GM19099 (cell line): ENCODE results near the gene TYRO3.

Experiments
- POLR2A ChIP-seq: IDR thresholded peaks from 3 replicates; pipeline ENCODE4 v1.6.1; 2011; ENCODE audit warnings: low read depth; ENCODE audit not compliant: insufficient read length; ENCODE audit errors: extremely low read depth

The TYRO3 gene

GRCh38 chr15:41564960-41565502 is 6.0 kb downstream of the TYRO3 start:
- TF ChIP-seq POLR2A = no peak

DNA sequence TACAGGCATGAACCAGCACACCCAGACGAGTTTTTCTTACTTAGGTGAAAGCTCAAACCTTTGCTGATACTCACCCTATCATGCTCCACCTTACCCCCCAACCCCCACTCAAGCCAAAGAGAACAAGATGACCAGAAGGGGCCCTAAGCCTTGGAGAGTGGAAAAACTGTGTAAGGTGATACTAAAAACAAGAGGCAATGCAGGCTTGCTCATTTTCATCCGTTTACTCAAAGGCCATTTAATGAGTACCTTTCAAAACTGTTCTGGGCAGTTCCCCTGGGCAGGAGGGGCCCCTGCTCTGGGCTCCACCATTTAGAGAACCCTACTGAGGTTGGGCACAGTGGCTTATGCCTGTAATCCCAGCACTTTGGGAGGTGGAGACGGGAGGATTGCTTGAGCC is 6.7 kb downstream of the TYRO3 start:
- TF ChIP-seq POLR2A = no peak

- no peak for TF ChIP-seq POLR2A
Observed at GRCh38 chr15:41566121-41566885, 7.3 kb downstream of the TYRO3 start.

- TF ChIP-seq POLR2A = no peak
Observed at GRCh38 chr15:41567261-41567660, 8.2 kb downstream of the TYRO3 start.

- no peak for TF ChIP-seq POLR2A
Observed at GRCh38 chr15:41567862-41568261, 8.8 kb downstream of the TYRO3 start.

GRCh38 chr15:41568350-41569017 is 9.5 kb downstream of the TYRO3 start:
- no peak for TF ChIP-seq POLR2A

- no peak for TF ChIP-seq POLR2A
Observed at GRCh38 chr15:41570764-41571163, 11.8 kb downstream of the TYRO3 start.

GRCh38 chr15:41571948-41572347 is 12.9 kb downstream of the TYRO3 start:
- no peak for TF ChIP-seq POLR2A

DNA sequence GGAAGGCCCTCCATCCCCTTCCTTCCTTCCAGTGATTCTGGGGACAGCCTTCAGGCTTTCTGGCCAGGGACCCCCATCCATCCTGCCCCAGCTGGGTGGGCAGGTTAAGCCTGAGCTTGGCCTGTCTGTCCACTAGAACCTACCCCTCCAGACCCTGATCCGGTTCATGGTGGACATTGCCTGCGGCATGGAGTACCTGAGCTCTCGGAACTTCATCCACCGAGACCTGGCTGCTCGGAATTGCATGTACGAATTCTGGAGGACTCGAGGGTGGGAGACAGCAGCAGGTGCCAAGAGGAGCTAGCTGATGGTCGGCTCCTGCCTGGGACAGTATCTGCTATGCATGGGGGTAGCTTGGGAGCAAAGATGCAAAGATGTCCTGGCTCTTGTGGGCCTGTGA is 13.9 kb downstream of the TYRO3 start:
- TF ChIP-seq POLR2A = no peak

DNA sequence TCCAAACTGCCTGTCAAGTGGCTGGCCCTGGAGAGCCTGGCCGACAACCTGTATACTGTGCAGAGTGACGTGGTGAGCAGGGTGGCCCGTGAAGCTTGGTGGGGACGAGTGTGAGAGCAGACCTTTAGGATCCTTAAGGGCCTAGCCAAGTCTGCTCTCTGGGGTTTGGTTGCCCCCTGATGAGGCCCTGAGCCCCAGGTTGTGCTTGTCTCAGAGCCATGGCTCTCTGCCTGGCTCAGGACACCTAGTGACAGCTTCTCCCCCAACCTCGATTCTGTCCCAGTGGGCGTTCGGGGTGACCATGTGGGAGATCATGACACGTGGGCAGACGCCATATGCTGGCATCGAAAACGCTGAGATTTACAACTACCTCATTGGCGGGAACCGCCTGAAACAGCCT is 14.4 kb downstream of the TYRO3 start:
- TF ChIP-seq POLR2A = no peak

- no peak for TF ChIP-seq POLR2A
Observed at GRCh38 chr15:41574158-41574557, 15.1 kb downstream of the TYRO3 start.

GRCh38 chr15:41575282-41575681 is 16.3 kb downstream of the TYRO3 start:
- no peak for TF ChIP-seq POLR2A

GRCh38 chr15:41577863-41578735 is 19.1 kb downstream of the TYRO3 start:
- TF ChIP-seq POLR2A = no peak

- TF ChIP-seq POLR2A = no peak
Observed at GRCh38 chr15:41578736-41579383, 19.8 kb downstream of the TYRO3 start.

DNA sequence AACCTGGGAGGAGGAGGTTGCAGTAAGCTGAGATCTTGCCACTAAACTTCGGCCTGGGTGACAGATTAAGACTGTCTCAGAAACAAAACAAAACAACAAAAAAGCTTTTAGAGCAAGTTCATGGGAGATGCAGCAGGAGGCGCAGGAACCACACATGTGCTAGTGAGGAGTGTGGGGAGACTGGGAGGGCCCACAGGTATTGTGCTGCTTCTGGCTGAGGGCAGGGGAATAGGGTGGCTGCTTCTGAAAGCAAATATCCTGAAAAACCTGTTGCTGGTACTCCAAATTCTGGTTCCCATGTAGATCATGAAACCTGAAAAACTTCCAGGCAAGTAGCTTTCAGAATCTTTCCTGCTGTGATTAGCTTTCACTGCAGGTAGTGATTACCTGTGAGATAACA is 22.1 kb downstream of the TYRO3 start:
- no peak for TF ChIP-seq POLR2A

DNA sequence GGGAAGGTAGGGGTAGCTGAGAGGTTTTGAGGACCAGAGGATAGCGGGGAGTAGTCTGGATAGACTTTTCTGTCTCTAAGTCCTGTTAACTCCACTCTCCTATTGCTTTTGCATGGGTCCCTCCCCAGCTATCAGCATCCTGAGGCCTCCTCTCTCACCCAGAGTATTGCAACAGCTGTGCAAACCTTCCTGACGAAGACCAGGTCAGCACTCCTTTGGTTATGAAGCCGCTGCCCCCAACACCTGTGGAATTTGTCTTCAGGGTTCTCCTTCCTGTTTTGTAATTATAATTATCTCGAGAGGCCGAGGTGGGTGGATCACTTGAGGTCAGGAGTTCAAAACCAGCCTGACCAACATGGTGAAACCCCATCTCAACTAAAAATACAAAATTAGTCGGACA is 24.8 kb downstream of the TYRO3 start:
- no peak for TF ChIP-seq POLR2A
